ENCODE data around the gene CENPB.

CENPB gene

DNA sequence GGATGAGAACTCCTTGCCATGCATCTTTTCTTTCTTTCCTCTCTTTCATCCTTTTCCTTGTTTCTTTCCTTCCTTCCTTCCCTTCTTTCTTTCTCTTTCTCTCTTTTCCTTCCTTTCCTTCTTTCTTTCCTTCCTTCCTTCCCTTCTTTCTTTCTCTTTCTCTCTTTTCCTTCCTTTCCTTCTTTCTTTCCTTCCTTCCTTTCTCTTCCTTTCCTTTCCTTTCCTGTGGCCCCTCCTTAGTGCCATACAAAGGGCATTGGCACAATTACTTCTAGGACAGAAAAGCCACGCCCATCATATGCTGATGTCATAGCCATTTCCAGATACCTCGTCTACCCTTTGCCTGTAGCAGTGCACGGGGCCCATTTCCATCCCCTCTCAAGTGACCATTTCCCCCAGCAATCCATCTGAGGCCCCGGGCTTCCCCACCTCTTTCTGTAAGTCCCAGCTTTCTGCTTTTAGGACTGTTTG is 2.2 kb upstream of the CENPB start:
- no peak for DNase-seq

DNA sequence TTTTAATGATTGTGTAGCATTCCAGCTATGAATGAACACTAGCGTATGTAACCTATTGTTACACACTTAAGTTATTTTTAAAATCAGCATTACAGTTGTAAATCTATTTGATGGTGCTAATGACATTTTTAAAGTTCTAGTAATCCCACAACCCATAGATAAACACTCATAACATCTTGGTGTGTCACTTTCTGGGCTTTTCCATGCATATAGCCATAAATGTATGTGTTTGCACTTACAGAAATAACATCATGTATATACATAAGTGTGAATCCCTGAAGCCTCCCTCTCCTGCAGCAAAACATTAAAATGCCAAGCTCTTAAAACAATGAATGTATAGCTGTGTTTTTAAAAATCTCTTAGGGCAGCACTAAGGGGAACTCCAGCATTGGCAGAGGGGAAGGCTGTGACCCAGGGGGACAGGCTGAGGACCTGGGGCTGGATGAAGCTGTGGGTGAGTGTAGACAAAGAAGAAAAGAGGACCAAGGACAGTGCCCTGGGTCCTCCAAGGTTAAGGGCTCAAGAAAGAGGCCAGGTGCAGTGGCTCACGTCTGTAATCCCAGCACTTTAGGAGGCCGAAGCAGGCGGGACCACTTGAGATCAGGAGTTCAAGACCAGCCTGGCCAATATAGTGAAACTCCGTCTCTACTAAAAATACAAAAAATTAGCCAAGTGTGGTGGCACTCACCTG is 929 bp upstream of the CENPB start:
- DNase-seq = no peak

DNA sequence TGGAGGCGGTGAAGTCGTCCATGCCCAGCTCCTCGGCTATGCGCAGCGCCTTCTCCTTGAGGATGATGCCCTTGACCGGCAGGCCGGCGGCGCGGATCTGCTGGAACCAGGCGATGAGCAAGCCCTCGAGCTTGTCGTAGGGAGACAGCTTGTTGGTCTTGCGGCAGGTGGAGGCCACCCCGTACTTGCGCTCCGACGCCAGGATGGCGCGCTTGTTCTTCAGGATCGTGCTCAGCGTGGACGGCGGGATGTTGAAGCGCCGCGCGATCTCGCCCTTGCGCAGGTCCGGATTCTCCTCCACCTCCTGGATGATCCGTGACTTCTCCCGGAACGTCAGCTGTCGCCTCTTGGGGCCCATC is 435 bp downstream of the CENPB start:
- peak; percentile 77 for DNase-seq

DNA sequence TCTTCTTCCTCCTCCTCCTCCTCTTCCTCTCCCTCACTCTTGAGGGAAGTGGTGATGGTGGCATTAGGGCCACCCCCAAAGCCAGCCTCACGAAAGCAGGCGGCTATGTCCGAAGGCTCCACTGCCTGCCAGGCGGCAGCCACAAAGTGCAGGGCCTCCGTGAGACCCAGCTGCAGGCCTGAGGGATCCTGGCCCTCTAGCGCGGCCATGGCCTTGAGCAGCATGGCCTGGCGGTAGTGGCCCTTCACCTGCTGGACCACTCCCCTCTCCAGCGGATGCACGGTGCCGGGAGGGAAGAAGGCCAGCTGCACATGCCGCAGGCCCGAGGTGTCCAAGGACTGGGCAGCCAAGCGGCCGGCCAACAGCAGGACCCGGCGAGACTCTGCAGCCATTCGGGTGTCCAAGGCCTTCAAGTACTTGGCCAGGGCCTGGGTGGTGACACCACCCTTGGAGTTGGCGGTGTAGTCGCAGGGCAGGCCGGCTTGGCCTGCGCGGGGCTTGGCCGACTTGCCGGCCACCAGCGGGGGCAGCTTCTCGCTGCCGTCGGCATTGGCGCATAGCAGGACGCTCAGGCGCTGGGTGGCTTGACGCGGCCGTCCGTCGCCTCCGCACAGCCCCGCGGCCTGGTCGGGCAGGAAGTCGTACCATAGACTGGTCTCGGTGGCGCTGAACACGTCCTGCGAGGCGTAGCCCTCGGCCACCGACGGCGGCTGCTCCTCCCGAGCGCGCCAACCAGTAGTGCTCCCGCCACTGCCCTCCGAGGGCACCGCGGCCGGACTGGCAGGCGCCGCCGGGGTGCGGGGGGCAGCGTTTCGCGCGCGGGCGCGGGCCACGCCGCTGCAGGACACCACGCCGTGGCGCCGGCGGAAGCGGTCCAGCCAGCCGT is 1.1 kb downstream of the CENPB start:
- no peak for DNase-seq

DNA sequence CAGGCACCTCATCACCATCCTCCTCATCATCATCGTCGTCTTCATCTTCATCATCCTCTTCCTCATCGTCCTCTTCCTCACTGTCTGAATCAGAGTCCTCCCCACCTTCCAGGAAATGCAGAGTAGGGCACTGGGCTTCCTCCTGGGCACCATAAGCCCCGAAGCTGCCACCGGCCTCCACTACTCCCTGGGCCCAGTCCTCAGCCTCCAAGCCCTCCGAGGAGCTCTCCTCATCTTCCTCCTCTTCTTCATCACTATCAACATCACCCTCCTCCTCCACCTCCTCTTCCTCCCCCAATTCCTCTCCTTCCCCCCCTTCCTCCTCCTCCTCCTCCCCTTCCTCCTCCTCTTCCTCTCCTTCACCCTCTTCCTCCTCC is 1.7 kb downstream of the CENPB start:
- no peak for DNase-seq

DNA sequence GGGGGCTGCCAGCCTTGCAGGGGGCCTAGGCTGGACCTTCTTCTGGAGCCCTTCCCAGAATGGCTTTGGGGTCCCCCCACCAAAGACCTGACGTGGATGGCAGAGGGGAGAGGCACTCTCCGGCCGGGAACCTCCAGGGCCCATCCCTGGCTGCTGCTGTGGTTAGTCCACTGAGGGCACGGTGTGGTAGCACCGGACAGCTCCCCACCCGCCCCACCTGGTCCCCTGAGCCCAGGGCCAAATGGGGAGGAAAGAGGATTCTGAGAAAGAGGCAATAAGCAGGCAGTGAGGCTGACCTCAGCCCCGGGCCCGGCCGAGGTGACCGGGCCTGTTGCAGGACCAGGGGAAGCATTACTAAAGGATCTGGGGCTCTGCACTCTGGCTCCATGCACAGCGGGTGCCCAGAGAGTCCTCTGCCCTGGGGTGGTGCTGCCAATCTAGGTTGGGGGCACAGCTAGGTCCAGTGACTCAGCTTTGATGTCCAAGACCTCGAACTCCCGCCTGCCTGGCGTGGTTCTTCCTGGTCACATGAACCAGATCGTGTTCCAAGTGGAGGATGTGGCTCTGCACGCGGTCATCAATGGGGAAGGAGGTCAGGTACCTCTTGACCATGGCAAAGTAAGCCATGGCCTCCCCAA is 2.2 kb downstream of the CENPB start:
- DNase-seq = no peak

DNA sequence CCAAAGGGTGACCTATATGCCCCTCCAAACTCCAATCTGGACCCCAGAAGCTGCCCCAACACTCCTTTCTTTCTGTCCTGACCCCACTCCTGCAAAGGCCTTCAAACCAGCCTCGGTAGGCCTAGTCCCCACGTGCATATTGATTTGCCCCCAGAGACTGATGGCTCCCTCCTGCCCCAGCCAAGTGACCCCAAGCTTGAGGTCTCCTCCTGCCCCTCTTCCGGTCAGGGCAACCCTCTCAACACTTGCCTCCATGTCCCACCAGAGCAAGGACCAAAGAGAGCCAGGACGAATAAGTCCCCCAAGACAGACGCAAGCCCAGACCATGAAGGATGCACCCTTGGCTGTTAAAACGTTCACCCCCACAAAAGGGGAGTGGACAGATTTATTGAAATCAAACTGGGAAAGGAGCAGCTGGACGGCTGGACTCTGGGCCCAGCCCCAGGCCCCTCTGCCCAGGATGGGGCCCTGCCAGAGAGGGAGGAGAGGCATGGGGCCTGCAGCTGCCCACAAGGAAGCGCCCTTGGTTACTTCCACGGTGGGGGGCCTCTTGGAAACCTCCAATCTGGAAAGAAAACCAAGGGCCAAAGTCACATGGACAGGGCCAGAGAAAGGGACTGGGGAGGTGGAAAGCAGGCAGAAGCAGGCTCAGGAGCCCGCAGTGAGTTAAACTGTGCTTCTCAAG is 2.9 kb downstream of the CENPB start:
- no peak for DNase-seq

DNA sequence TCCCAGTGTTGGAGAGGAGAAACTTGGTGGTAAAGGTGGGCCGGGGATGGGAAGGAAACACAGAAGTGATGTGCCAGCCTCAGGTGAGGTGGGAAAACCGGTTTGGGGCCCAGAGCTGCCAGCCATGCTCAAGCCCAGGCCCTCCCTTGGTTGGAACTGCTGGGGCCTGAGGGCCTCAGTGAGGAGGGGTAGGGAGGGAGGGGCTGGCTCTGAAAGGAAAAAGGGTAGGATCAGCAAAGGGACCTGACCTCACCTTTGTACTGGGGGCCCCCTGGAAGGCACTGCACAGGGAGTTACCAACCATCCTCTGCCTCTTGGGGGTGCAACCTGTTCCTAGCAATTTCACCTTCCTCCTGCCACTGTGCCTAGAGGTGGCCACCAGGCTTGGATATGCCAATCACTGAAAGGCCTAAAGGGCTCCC is 3.5 kb downstream of the CENPB start:
- no peak for DNase-seq

DNA sequence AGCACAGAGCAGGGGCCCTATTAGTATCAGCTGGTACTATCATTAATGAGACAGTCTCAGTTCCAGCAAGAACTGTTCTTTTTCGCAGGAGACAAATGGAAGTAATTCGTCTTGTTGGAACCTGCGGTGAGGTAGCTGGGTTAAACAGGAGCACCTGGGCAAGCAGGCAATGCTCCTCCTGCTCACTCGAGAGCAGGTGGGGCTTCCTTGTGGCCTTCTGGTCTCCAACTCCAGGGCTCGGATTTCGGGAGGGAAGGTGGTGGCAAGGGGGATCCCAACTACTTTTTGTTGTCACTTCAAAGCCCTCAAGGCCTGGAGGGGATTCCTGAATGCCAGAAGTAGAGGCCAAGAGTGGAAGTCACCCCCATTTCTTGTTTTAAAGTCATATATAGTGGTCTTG is 3.9 kb downstream of the CENPB start:
- no peak for DNase-seq

DNA sequence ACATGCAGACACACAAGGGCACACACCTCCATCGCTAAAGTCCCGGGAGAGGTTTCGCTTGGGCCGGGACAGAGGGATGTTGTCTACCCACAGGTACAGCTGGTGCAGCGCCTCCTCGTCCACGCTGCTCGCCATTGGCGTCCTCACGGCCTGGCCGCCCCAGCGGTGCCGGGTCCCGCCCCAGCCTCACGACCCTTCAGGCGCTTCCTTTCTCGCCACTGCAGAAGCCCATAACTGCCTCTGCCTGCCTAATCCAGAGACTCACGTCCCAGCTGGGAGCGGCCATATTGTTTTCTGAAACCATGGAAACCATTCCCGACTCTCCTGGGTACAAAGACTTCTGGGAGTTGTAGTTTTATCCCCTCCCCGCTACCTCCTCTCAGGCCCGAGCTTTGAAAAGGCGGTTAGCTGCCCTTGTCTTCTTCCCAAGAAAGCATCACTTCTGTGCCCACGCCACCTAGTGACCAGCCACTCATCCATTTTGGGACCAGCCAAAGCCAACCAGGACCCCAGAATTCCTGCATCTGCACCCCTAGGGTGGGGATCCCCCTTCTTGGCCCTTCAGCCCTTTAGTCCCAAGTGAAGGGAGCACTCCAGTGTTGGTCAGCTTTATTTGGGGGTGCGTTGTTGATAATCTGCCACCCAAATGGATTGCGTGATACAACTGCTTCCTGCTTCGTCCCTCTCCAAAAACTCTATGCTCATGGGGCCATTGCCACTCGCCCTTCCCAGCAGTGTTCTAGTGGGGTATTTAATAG is 5.2 kb downstream of the CENPB start, which contains the start of gene SPEF1:
TSS of gene SPEF1 (minus strand) at position 296 of the 758 bp plus-strand sequence. CDS start at position 135, 161 bp downstream.
- peak; percentile 74 for DNase-seq

DNA sequence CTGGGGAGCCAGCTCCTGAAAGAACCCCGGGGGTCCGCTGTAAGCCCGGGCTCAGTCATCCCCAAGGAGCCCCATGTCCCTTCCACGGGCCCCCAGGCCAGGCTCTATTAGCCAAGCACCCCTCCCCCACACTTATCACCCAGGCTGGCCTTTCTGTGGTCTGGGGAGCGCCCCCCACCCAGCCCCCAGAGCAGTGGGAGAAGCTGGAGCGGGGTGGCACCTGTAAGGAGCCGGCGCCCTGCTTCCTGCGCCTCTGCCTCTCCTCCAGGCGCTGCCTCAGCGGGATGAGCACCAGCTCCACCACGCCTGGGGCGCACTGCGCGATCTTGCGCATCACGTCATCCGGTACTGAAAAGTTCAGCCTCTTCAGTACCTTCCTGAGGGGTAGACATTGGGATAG is 7.6 kb downstream of the CENPB start:
- no peak for DNase-seq

DNA sequence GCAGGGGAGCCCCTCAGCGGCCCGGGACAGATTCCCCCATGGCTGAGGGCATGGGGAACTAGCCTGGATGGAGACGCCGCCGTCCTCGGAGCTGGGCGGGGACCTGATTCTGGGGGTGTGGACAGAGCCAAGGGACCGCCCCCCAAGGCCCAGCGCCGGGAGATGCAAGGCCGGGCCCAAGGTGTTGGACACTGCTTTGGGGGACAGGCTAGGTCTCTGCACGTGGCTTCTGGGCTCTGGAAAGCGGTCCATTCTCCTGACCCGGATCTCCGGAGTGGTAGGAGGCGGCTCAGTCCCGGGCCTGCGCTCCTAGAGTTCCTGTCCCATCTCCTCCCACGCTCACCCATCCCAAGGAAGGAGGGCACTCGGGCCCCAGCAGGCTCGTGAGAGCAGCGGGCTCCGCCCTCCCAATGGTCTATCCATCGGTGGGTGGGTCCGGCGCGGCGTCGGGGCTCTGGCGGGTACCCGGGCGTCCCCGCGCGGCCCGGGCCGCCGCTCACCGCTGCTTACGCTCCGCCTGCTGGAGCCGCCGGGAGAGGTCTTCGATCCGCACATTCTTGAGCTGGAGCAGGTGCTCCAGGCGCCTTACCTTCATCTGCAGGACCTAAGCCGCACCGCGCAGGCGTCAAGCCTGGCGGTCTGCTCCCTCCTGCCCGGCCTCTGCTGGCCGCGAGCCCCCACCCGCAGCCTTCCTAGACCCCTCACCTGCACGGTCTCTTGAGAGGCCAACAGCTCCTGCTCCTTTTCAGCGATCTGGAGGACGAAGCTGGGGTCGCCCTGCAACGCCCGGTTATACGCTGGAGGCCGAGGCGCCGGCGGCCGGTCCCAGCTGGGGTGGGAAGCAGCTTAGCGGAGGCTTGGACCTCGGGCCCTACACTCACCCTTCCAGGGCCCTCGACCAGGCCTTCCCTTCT is 8.6 kb downstream of the CENPB start:
- peak; percentile 87 for DNase-seq

DNA sequence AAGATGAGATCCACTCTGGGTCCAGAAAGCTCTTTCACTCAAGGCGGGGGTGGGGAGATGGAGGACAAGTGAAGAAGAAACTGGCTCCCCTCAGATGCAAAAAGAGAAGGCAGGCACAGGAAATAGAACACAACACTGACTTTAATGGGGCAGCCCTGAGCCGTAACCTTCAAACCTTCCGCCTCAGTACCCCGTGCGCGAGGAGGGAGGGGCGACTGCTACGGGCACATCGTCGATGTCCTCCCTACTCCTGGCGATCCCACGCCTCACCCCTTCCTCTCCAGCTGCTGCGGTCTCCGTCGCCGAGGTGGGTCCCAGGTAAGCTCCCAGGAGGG is 9.2 kb downstream of the CENPB start:
- DNase-seq = no peak

DNA sequence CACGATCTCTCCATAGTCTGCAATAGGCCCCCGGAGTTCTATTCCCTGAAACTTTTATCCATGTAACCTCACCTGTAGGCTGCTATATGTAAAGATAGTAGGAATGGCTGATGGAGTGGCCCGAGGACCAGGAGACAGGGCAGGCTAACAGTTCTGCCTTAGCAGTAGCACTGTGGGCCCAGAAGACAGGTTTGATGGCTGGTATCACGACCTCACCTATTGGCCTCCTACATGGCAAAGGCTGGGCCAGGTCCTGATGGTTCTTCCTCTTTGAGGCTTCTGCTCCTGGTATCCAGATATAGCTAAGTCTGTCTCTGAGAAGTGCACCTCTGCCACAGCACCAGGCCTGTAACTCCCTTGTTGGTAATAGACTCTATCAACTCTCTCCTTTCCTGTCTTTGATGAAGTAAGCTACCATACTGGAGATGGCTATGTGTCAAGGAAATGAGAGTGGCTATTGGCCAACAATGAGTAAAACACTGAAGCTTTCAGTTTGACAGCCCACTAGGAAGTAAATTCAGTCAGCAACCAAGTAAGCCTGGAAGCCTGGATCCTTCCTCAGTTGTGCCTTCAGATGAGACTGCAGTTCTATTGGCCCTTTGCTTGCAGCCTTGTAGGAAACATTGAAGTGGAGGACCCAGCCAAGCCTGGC is 11.0 kb downstream of the CENPB start:
- no peak for DNase-seq

DNA sequence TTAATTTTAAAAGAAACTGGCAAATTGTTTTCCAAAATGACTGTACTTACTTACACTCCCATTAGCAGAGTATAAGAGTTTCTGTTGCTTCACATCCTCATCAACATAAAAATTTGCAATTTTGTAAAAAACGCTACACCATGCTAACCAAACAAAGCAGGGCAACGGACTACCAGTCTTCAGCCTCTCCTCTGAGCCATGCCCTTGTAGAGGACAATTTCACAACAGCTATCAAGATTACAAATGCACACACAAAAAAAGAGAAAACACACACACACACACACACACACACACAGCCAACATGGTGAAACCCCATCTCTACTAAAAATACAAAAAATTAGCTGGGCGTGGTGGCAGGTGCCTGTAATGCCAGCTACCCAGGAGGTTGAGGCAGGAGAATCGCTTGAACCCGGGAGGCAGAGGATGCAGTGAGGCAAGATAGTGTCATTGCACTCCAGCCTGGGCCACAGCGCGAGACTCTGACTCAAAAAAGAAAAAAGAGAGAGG is 14.9 kb downstream of the CENPB start:
- no peak for DNase-seq

DNA sequence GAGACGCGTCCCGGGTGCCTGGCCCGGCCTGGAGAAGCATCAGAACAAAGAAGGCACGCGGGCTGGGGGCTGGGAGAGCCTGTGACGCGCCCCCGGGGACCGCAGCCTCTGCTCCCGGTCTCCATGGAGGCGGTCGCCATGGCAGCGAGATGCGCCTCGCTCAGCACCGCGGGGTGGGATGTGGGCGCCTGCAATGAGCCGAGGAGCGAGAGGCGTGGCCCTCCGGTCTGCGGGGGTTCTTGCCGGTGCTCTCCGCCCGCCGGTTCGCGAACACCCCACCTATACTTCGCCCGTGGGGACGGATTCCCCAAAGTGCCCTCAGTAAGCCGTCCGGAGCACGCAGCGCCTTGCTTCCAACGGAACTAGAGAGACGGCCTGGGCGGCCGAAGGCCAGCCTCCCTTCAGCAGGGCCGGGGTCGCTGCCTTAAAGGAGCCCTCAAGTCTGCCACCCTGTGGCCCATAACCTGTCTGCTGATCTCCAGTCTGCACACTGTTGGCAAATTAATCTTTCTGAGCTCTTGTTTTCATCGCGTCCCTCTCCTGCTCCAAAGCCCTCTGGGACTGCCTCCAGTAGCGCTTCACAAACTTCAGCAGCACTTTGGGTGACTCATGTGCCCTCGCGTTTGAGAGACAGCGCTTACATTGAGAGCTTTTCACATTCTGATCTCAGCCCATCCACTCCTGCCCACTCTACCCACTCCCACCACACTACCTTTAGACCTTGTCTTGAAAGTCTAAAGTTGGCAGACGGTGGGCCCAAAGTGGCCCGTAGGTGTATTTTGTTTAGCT is 18.0 kb downstream of the CENPB start:
- peak; percentile 88 for DNase-seq

DNA sequence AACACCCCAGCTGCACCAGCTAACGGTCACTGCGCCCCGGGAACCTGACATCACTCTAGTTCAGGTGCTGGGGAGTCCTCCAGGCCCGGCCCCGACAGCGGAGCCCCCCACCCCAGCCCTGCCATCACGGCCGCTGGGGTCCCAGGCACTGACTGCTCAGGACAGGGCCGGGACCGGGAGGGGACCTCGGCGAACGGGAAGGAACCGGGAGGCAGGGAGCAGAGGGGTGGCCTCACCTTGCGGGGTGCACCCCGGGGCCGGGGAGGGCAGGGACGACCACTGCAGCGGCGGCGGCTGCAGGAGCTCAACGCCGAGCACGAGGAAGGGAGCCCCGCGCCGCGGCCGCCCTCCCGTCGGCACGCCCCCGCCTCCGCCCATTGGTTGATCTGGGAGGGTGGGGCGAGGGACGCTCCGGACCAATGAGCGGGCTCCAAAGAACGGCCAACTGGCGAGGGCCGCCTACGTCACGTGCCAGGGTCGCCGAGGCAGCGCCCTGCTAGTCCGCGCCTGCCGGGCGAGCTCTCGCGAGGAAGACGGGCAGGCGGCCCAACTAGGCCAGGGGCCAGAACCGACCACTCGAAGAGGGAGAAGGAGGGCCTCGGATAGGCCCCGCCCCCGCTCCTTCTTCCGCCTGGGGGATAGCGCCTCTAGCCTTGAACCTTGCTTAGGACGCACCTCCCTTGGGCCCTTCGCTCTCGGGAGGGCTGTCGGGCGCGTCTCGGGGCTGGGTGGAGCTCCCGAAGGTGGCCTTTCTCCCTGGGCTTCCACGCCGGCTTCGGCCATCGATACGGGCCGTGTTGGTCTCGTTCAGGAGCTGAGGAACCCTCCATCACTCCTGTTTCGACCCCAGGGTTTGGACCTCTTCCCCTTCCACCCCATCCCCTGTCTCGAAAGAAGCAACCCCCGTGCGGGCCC is 18.9 kb downstream of the CENPB start, which contains the start of gene ADISSP:
TSS of gene ADISSP (minus strand) at position 327 of the 915 bp plus-strand sequence. CDS start 7,653 bp downstream, outside the sequence.
- peak; percentile 97 for DNase-seq

DNA sequence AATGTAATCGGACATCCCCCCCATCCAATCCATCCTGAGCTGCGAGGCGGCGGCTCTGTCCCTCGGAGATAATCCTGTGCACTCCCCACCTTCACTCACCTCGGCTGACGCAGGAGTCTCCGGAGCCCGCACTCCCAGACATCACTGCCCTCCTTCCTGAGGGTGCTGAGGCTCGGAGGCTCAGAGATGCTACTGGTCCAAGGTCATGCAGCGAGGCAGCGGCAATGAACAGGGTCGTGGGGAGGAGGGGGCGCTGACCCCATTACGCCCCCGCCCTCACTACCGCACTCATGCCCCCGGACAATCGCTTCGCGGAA is 19.5 kb downstream of the CENPB start:
- DNase-seq = no peak
